Sigmoid colon (tissue), 7 donors: ENCODE measurements around the gene ASXL3. TPM values are rescaled to one million over a fixed set of nuclear protein-coding genes. Genes with fewer than 3 reads are reported as not detected.

Experiments
- DNase-seq: peaks from one replicate; pipeline ENCODE4 v3.0.0-alpha.2; 2019
- H3K27ac ChIP-seq, 4 donors: fragments of 200-600 bp; sonication (generic); one replicate each; pipeline ENCODE4 v1.5.1; 2016 to 2019; ENCODE audit warnings: mild to moderate bottlenecking in 1 of 4
- H3K27me3 ChIP-seq, 3 donors: fragments of 200-600 bp; sonication (generic); one replicate each; pipeline ENCODE4 v1.5.1; 2019; ENCODE audit warnings: mild to moderate bottlenecking in 1 of 3
- H3K36me3 ChIP-seq, 4 donors: fragments of 200-600 bp; sonication (generic); one replicate each; pipeline ENCODE4 v1.5.1; 2016 to 2019
- H3K4me1 ChIP-seq, 4 donors: fragments of 200-600 bp; sonication (generic); one replicate each; pipeline ENCODE4 v1.5.1; 2017 to 2019
- H3K4me3 ChIP-seq, 4 donors: fragments of 200-600 bp; sonication (generic); one replicate each; pipeline ENCODE4 v1.5.1; 2017 to 2019; ENCODE audit warnings: mild to moderate bottlenecking in 2 of 4, moderate library complexity in 1 of 4
- H3K9me3 ChIP-seq, 4 donors: fragments of 200-600 bp in 3 of 4; sonication (generic) in 3 of 4; one replicate each; pipeline versions ENCODE4 v1.5.1 to v1.6.1; 2013 to 2019
- CTCF ChIP-seq, 4 experiments: fragments of 450-650 bp in 3 of 4; fragments of 200-600 bp in 1 of 4; IDR thresholded peaks; one replicate each; pipeline ENCODE4 v1.5.1; 2016 to 2019; ENCODE audit warnings: antibody characterized with exemption in 4 of 4, mild to moderate bottlenecking in 3 of 4, moderate library complexity in 2 of 4
- EP300 ChIP-seq, 4 donors: sonication (generic); formaldehyde crosslinking; IDR thresholded peaks; one replicate each; pipeline ENCODE4 v1.6.1; 2017; ENCODE audit warnings: antibody characterized with exemption in 4 of 4
- POLR2A ChIP-seq, 2 donors: fragments of 450-650 bp; IDR thresholded peaks; one replicate each; pipeline ENCODE4 v1.6.1; 2016; ENCODE audit warnings: antibody characterized with exemption in 2 of 2, mild to moderate bottlenecking in 2 of 2, moderate library complexity in 2 of 2
- POLR2AphosphoS5 ChIP-seq, 4 donors: sonication (generic); formaldehyde crosslinking; IDR thresholded peaks; one replicate each; pipeline ENCODE4 v1.6.1; 2017; ENCODE audit warnings: antibody characterized with exemption in 4 of 4
- WGBS, 2 donors: extraction: QIAGEN DNeasy Blood & Tissue Kit; methylation state at CpG; one replicate each; pipeline ENCODE4 v1.1.7; 2013; 5-methylcytosine and 5-hydroxymethylcytosine counted together
- intact Hi-C: fragments of 100-400 bp; cut with DNase I; formaldehyde crosslinking; loops from one replicate; pipeline ENCODE4 v1.15.1; 2023
- polyA plus RNA-seq, 3 donors: library from polyadenylated mRNA; stranded (reverse); fragments of 200-250 nt; gene quantifications; one replicate each; pipeline ENCODE4 v1.2.3, GENCODE V29; 2013
- total RNA-seq, 4 donors: library from RNA; depleted of rRNA; stranded (reverse); fragments of >200 nt; gene quantifications; one replicate each; pipeline ENCODE4 v1.1.0, GENCODE V29; 2016
- donor health status: healthy with polysubstance abuse.
- donor health status: Bipolar disorder and iron deficiency.
- donor health status: healthy.

Gene ASXL3
- total and polyA plus RNA-seq, 7 donors: under 0.01 to 9.1 (median 3.6) TPM

GRCh38 chr18:33540392-33540791 lies 37.6 kb upstream of the ASXL3 start:
- no peak overlapping the region for H3K4me3 ChIP-seq
- DNase-seq: no peak
- intact Hi-C loops: no loop called here
- H3K4me1 ChIP-seq: no peaks in the 10 kb centered on the region
- TF ChIP-seq EP300 (IDR thresholded peaks at IDR 0.05): no peak
- no peak for TF ChIP-seq CTCF (IDR thresholded peaks at IDR 0.05)
- no peak for TF ChIP-seq POLR2A (IDR thresholded peaks at IDR 0.05)
- no peak for TF ChIP-seq POLR2AphosphoS5 (IDR thresholded peaks at IDR 0.05)
- H3K27ac ChIP-seq: no peak overlapping the region
- no peaks in the 10 kb centered on the region for H3K36me3 ChIP-seq
- WGBS, 2 donors: 70 to 81% methylated on average over 2 of the region's 2 CpGs
- no peaks in the 10 kb centered on the region for H3K9me3 ChIP-seq
- no peaks in the 10 kb centered on the region for H3K27me3 ChIP-seq

GRCh38 chr18:33541316-33541715 lies 36.7 kb upstream of the ASXL3 start:
- Histone ChIP-seq H3K9me3 (no peaks in the 10 kb centered on the region), H3K36me3 (no peaks in the 10 kb centered on the region), H3K27me3 (no peaks in the 10 kb centered on the region), H3K4me1 (no peaks in the 10 kb centered on the region), H3K27ac (no peak overlapping the region), H3K4me3 (no peak overlapping the region)
- intact Hi-C loops: no loop called here
- WGBS, 2 donors: 61 to 76% methylated on average over 3 of the region's 3 CpGs
- no peak for DNase-seq
- no peak for TF ChIP-seq EP300 (IDR thresholded peaks at IDR 0.05)
- TF ChIP-seq CTCF (IDR thresholded peaks at IDR 0.05): no peak
- TF ChIP-seq POLR2AphosphoS5 (IDR thresholded peaks at IDR 0.05): no peak
- TF ChIP-seq POLR2A (IDR thresholded peaks at IDR 0.05): no peak

- no peaks in the 10 kb centered on the region for H3K9me3 ChIP-seq
- intact Hi-C loops: no loop called here
- no peaks in the 10 kb centered on the region for H3K36me3 ChIP-seq
- 96 to 97% methylated on average over 2 of the region's 2 CpGs for WGBS, 2 donors
- no peak overlapping the region for H3K27ac ChIP-seq
- DNase-seq: no peak
- no peak overlapping the region for H3K4me3 ChIP-seq
- H3K27me3 ChIP-seq: no peaks in the 10 kb centered on the region
- TF ChIP-seq POLR2AphosphoS5 (IDR thresholded peaks at IDR 0.05): no peak
- no peaks in the 10 kb centered on the region for H3K4me1 ChIP-seq
These were observed 21.2 kb upstream of the ASXL3 start for GRCh38 chr18:33556846-33557245.

- DNase-seq: no peak
- Histone ChIP-seq H3K4me1 (no peaks in the 10 kb centered on the region), H3K36me3 (no peaks in the 10 kb centered on the region), H3K27ac (no peak overlapping the region), H3K27me3 (no peaks in the 10 kb centered on the region), H3K9me3 (no peaks in the 10 kb centered on the region), H3K4me3 (no peak overlapping the region)
- TF ChIP-seq CTCF (IDR thresholded peaks at IDR 0.05): no peak
- TF ChIP-seq EP300 (IDR thresholded peaks at IDR 0.05): no peak
- TF ChIP-seq POLR2AphosphoS5 (IDR thresholded peaks at IDR 0.05): no peak
- no peak for TF ChIP-seq POLR2A (IDR thresholded peaks at IDR 0.05)
- intact Hi-C loops: no loop called here
- 88 to 92% methylated on average over 3 of the region's 3 CpGs for WGBS, 2 donors
These were observed 20.3 kb upstream of the ASXL3 start for GRCh38 chr18:33557706-33558105.

- Histone ChIP-seq H3K36me3 (no peaks in the 10 kb centered on the region), H3K27me3 (no peaks in the 10 kb centered on the region), H3K4me1 (no peaks in the 10 kb centered on the region), H3K4me3 (no peak overlapping the region), H3K9me3 (no peaks in the 10 kb centered on the region), H3K27ac (no peak overlapping the region)
- TF ChIP-seq POLR2A (IDR thresholded peaks at IDR 0.05) (no peak), EP300 (IDR thresholded peaks at IDR 0.05) (no peak), POLR2AphosphoS5 (IDR thresholded peaks at IDR 0.05) (no peak), CTCF (IDR thresholded peaks at IDR 0.05) (no peak)
- DNase-seq: no peak
- WGBS, 2 donors: 70 to 79% methylated on average over 1 of the region's 1 CpG
- intact Hi-C loops: no loop called here
These were observed 19.5 kb upstream of the ASXL3 start for GRCh38 chr18:33558529-33558928.
